H1 (cell line): ENCODE data around the gene KCNA4. TPM values are rescaled to one million over a fixed set of nuclear protein-coding genes. Genes with fewer than 3 reads are reported as not detected.

Source experiments
- CTCF ChIA-PET: fragments of 300-600 bp; sonication (Branson Sonifier 250); formaldehyde crosslinking; loops from one replicate; lab custom pipeline; 2021; ENCODE audit not compliant: partially characterized antibody; lab: Charles Lee
- POLR2A ChIA-PET: fragments of 300-600 bp; sonication (Branson Sonifier 250); formaldehyde crosslinking; loops from one replicate; lab custom pipeline; 2021; ENCODE audit warnings: inconsistent platforms; ENCODE audit not compliant: partially characterized antibody; lab: Charles Lee
- DNase-seq, 2 experiments: peaks; one replicate each; pipeline versions ENCODE4 v3.0.0 to v3.0.0-alpha.2; 2010 to 2022; ENCODE audit warnings: low spot score in 2 of 2, low read depth in 1 of 2, mixed read lengths in 1 of 2
- FAIRE-seq: peaks from 2 replicates; lab custom pipeline; 2011; peaks lifted over from hg19 to GRCh38; lab: Jason Lieb, UNC
- H2AFZ ChIP-seq: 2 replicates; pipeline ENCODE4 v1.8.1; 2012; ENCODE audit warnings: low read length, inconsistent platforms
- H2AK5ac ChIP-seq: 2 replicates; pipeline ENCODE4 v1.6.1; 2013; ENCODE audit warnings: low read depth, low read length
- H2BK120ac ChIP-seq: replicated peaks from 2 replicates; pipeline ENCODE3; 2013; ENCODE audit warnings: low read depth, low read length, inconsistent platforms
- H2BK12ac ChIP-seq: 2 replicates; pipeline ENCODE4 v1.6.1; 2013; ENCODE audit warnings: low read depth, low read length
- H2BK15ac ChIP-seq: 2 replicates; pipeline ENCODE4 v1.6.1; 2013; ENCODE audit warnings: low read length
- H2BK20ac ChIP-seq: 2 replicates; pipeline ENCODE4 v1.6.1; 2013; ENCODE audit warnings: low read length
- H2BK5ac ChIP-seq: 2 replicates; pipeline ENCODE4 v1.6.1; 2013; ENCODE audit warnings: low read depth, low read length
- H3K14ac ChIP-seq: 2 replicates; pipeline ENCODE4 v1.6.1; 2013; ENCODE audit warnings: inconsistent platforms; ENCODE audit not compliant: insufficient read length
- H3K18ac ChIP-seq: 2 replicates; pipeline ENCODE4 v1.6.1; 2013; ENCODE audit warnings: low read length; ENCODE audit errors: extremely low read depth
- H3K23ac ChIP-seq: 2 replicates; pipeline ENCODE4 v1.6.1; 2013; ENCODE audit warnings: inconsistent platforms; ENCODE audit not compliant: insufficient read length
- H3K23me2 ChIP-seq: 2 replicates; pipeline ENCODE4 v1.6.1; 2013; ENCODE audit warnings: low read depth, low read length
- H3K27ac ChIP-seq: 2 replicates; pipeline ENCODE4 v1.6.1; 2011; ENCODE audit warnings: low read depth, low read length, inconsistent platforms
- H3K27me3 ChIP-seq, 4 experiments: replicated peaks in 1 of 4; 1 replicate in 1 of 4; 2 replicates in 3 of 4; pipeline versions ENCODE4 v1.6.1 to v1.8.1; 2011 to 2013; ENCODE audit warnings: low read length in 3 of 4, mild to moderate bottlenecking in 3 of 4, inconsistent platforms in 2 of 4, mixed read lengths in 2 of 4, moderate library complexity in 1 of 4; ENCODE audit not compliant: control insufficient read depth in 3 of 4, insufficient read depth in 3 of 4; ENCODE audit errors: extremely low read depth in 1 of 4
- H3K36me3 ChIP-seq, 4 experiments: 2 replicates each; pipeline versions ENCODE4 v1.6.1 to v1.8.1; 2011 to 2013; ENCODE audit warnings: mild to moderate bottlenecking in 4 of 4, low read length in 3 of 4, moderate library complexity in 2 of 4, control low read depth in 1 of 4, inconsistent platforms in 1 of 4; ENCODE audit not compliant: insufficient read depth in 4 of 4, control insufficient read depth in 2 of 4
- H3K4ac ChIP-seq: replicated peaks from 2 replicates; pipeline ENCODE3; 2013; ENCODE audit warnings: low read length, low read depth, mixed read lengths, inconsistent platforms; ENCODE audit not compliant: insufficient read length
- H3K4me1 ChIP-seq, 4 experiments: replicated peaks in 1 of 4; 1 replicate in 1 of 4; 2 replicates in 3 of 4; pipeline versions ENCODE4 v1.6.1 to v1.8.1; 2011 to 2013; ENCODE audit warnings: low read length in 3 of 4, inconsistent platforms in 2 of 4, mixed read lengths in 1 of 4; ENCODE audit not compliant: insufficient read depth in 4 of 4, control insufficient read depth in 3 of 4
- H3K4me2 ChIP-seq, 2 experiments: 2 replicates each; pipeline versions ENCODE4 v1.6.1 to v1.8.1; 2011 to 2013; ENCODE audit warnings: low read depth in 2 of 2, low read length in 2 of 2, control low read depth in 1 of 2, inconsistent platforms in 1 of 2, mild to moderate bottlenecking in 1 of 2; ENCODE audit not compliant: insufficient read depth in 1 of 2
- H3K4me3 ChIP-seq, 4 experiments: fragments of 200-600, 300-600 bp in 1 of 4; sonication (generic), shearing (Covaris generic), sonication (Bioruptor Twin) in 1 of 4; 2 replicates each; pipeline versions ENCODE4 v1.5.1 to v1.8.1; 2011 to 2016; ENCODE audit warnings: low read length in 4 of 4, low read depth in 3 of 4, control low read depth in 2 of 4, inconsistent platforms in 2 of 4, mild to moderate bottlenecking in 2 of 4, mixed read lengths in 1 of 4, moderate library complexity in 1 of 4; ENCODE audit not compliant: insufficient read depth in 2 of 4; ENCODE audit errors: extremely low read depth in 1 of 4
- H3K56ac ChIP-seq: replicated peaks from 2 replicates; pipeline ENCODE3; 2013; ENCODE audit warnings: low read depth, mild to moderate bottlenecking, mixed read lengths, low read length, inconsistent platforms; ENCODE audit not compliant: insufficient read length
- H3K79me1 ChIP-seq: 2 replicates; pipeline ENCODE4 v1.6.1; 2013; ENCODE audit warnings: low read depth, low read length, control low read depth
- H3K79me2 ChIP-seq, 2 experiments: 2 replicates each; pipeline versions ENCODE4 v1.6.1 to v1.8.1; 2012 to 2013; ENCODE audit warnings: low read length in 2 of 2, mild to moderate bottlenecking in 2 of 2, inconsistent platforms in 1 of 2; ENCODE audit not compliant: insufficient read depth in 2 of 2, control insufficient read depth in 1 of 2
- H3K9ac ChIP-seq, 4 experiments: replicated peaks in 1 of 4; 1 replicate in 1 of 4; 2 replicates in 3 of 4; pipeline versions ENCODE4 v1.6.1 to v1.8.1; 2011 to 2013; ENCODE audit warnings: low read depth in 3 of 4, low read length in 3 of 4, control low read depth in 2 of 4, mild to moderate bottlenecking in 2 of 4, moderate library complexity in 2 of 4, inconsistent platforms in 1 of 4; ENCODE audit errors: extremely low read depth in 1 of 4
- H3K9me3 ChIP-seq, 2 experiments: 2 replicates each; pipeline versions ENCODE4 v1.6.1 to v1.8.1; 2012 to 2013; ENCODE audit warnings: mild to moderate bottlenecking in 2 of 2, moderate library complexity in 2 of 2, control low read depth in 1 of 2, inconsistent platforms in 1 of 2, low read depth in 1 of 2, low read length in 1 of 2, mixed read lengths in 1 of 2; ENCODE audit not compliant: insufficient read depth in 2 of 2
- H4K20me1 ChIP-seq, 2 experiments: replicated peaks in 1 of 2; 2 replicates each; pipeline versions ENCODE3 to v1.8.1; 2011 to 2013; ENCODE audit warnings: inconsistent platforms in 2 of 2, low read length in 2 of 2, mild to moderate bottlenecking in 1 of 2; ENCODE audit not compliant: insufficient read depth in 2 of 2, control insufficient read depth in 1 of 2
- H4K5ac ChIP-seq: 2 replicates; pipeline ENCODE4 v1.6.1; 2013; ENCODE audit warnings: low read length, low read depth, mixed read lengths, inconsistent platforms; ENCODE audit not compliant: insufficient read length
- H4K8ac ChIP-seq: 2 replicates; pipeline ENCODE4 v1.8.0; 2013; ENCODE audit warnings: mild to moderate bottlenecking, moderate library complexity, low read length, inconsistent platforms; ENCODE audit not compliant: insufficient read depth; ENCODE audit errors: extremely low read depth
- H4K91ac ChIP-seq: replicated peaks from 2 replicates; pipeline ENCODE3; 2013; ENCODE audit warnings: low read length, mixed read lengths, inconsistent platforms; ENCODE audit not compliant: insufficient read length
- ATF2 ChIP-seq: IDR thresholded peaks from 2 replicates; pipeline ENCODE4 v1.6.1; 2012; ENCODE audit warnings: low read length, inconsistent platforms
- ATF3 ChIP-seq: IDR thresholded peaks from 2 replicates; pipeline ENCODE4 v1.6.1; 2011; ENCODE audit warnings: low read depth, mild to moderate bottlenecking, low read length; ENCODE audit not compliant: insufficient read depth
- CHD1 ChIP-seq: IDR thresholded peaks from 2 replicates; pipeline ENCODE4 v1.6.1; 2012; ENCODE audit warnings: low read depth, low read length, improper control_type of control experiment
- CTBP2 ChIP-seq: IDR thresholded peaks from 2 replicates; pipeline ENCODE4 v1.7.0; 2011; ENCODE audit warnings: borderline replicate concordance, mild to moderate bottlenecking, moderate library complexity, mixed read lengths, low read length; ENCODE audit not compliant: insufficient read depth, insufficient read length
- EZH2 ChIP-seq: fragments of 200-600 bp; sonication (generic); IDR thresholded peaks from 2 replicates; pipeline ENCODE4 v1.7.1; 2012; ENCODE audit warnings: low read depth, mild to moderate bottlenecking, moderate library complexity, low read length, inconsistent platforms; ENCODE audit not compliant: severe bottlenecking
- GTF2F1 ChIP-seq: IDR thresholded peaks from 2 replicates; pipeline ENCODE4 v1.6.1; 2012; ENCODE audit warnings: low read depth, low read length, improper control_type of control experiment, borderline replicate concordance
- POU5F1 ChIP-seq: IDR thresholded peaks from 2 replicates; pipeline ENCODE4 v1.6.1; 2011; ENCODE audit warnings: low read depth, mild to moderate bottlenecking, low read length, moderate library complexity
- SP2 ChIP-seq: IDR thresholded peaks from 2 replicates; pipeline ENCODE4 v1.6.1; 2012; ENCODE audit warnings: mild to moderate bottlenecking, low read length, inconsistent platforms
- TAF1 ChIP-seq: IDR thresholded peaks from 2 replicates; pipeline ENCODE4 v1.6.1; 2011; ENCODE audit warnings: mild to moderate bottlenecking, low read depth, low read length
- TEAD4 ChIP-seq: IDR thresholded peaks from 2 replicates; pipeline ENCODE4 v1.6.1; 2012; ENCODE audit warnings: low read depth, low read length, inconsistent platforms, mixed read lengths
- YY1 ChIP-seq: IDR thresholded peaks from 2 replicates; pipeline ENCODE4 v1.6.1; 2011; ENCODE audit warnings: low read depth, mild to moderate bottlenecking, low read length
- WGBS, 2 experiments: shearing (Covaris generic) in 1 of 2; methylation state at CpG; one replicate each; pipeline versions ENCODE4 v1.1.6 to v1.1.7; 2013 to 2015; ENCODE audit warnings: low lambda C conversion rate in 2 of 2, mixed read lengths in 2 of 2, inconsistent platforms in 1 of 2, low coverage in 1 of 2, missing lambda C conversion rate in 1 of 2; ENCODE audit not compliant: insufficient replicate concordance in 2 of 2, insufficient coverage in 1 of 2, insufficient read length in 1 of 2; ENCODE audit errors: extremely low coverage in 1 of 2, missing lambda C conversion rate in 1 of 2; 5-methylcytosine and 5-hydroxymethylcytosine counted together
- polyA plus RNA-seq, 7 experiments: library from polyadenylated mRNA; depleted of rRNA in 3 of 7; stranded (reverse) in 5 of 7; unstranded in 2 of 7; fragments of >200 nt in 5 of 7; fragments of 200-250 nt in 2 of 7; gene quantifications; 1 replicate in 5 of 7; 2 replicates in 1 of 7; 4 replicates in 1 of 7; pipeline versions ENCODE4 v1.2.1 to v1.2.3, GENCODE V29; 2011 to 2013; ENCODE audit warnings: missing spikeins in 2 of 7, mixed read lengths in 2 of 7
- total RNA-seq: library from RNA; stranded (reverse); fragmentation: NEBNext Ultra II Directional; extraction: Animal tissue kit (Norgen Biotek cat#: 25700); gene quantifications from 2 replicates; pipeline ENCODE4 v1.2.1, GENCODE V29; 2021

The KCNA4 gene
- total and polyA plus RNA-seq, 2 of the 8 experiments (the other 6 are each of a cell fraction or from before 2014, with no cell fraction given): not detected

GRCh38 chr11:30006876-30007275 lies 10.0 kb downstream of the KCNA4 start:
- H3K27ac ChIP-seq: no peak overlapping the region
- H2AFZ ChIP-seq: no peak overlapping the region
- H3K36me3 ChIP-seq: no peaks in the 10 kb centered on the region
- POLR2A ChIA-PET: interaction anchor here (0.6 kb wide), 1 partner anchor 15 kb away, joined by 4 read pairs; no protein-coding TSS in a partner anchor
- CTCF ChIA-PET: interaction anchor here (0.9 kb wide), 1 partner anchor 13 kb away, joined by 3 read pairs; no protein-coding TSS in a partner anchor
- no peaks in the 10 kb centered on the region for H3K79me1 ChIP-seq
- H2BK20ac ChIP-seq: no peak overlapping the region
- no peaks in the 10 kb centered on the region for H3K4me1 ChIP-seq
- DNase-seq (no peak), FAIRE-seq (no peak)
- H2BK5ac ChIP-seq: no peak overlapping the region
- no peak overlapping the region for H3K56ac ChIP-seq
- H2AK5ac ChIP-seq: no peak overlapping the region
- no peaks in the 10 kb centered on the region for H3K23me2 ChIP-seq
- H3K4ac ChIP-seq: no peak overlapping the region
- H3K4me3 ChIP-seq: no peak overlapping the region
- H2BK12ac ChIP-seq: no peak overlapping the region
- whole genome bisulfite sequencing, 2 experiments: 94% methylated on average over 4 of the region's 4 CpGs; no CpG with 5 or more reads in 1 of the 2 experiments
- H3K27me3 ChIP-seq: peaks cover 0 to 9% (median 0%) of the 10 kb centered on the region in 4 experiments; a peak in 2 of 7 replicates
- H3K9me3 ChIP-seq: no peaks in the 10 kb centered on the region
- no peak overlapping the region for H2BK120ac ChIP-seq
- H4K5ac ChIP-seq: no peak overlapping the region
- no peak overlapping the region for H3K4me2 ChIP-seq
- H3K14ac ChIP-seq: no peak overlapping the region
- H2BK15ac ChIP-seq: no peak overlapping the region
- no peak overlapping the region for H3K18ac ChIP-seq
- H3K9ac ChIP-seq: no peak overlapping the region
- H3K23ac ChIP-seq: no peak overlapping the region
- no peak overlapping the region for H4K91ac ChIP-seq
- no peaks in the 10 kb centered on the region for H4K20me1 ChIP-seq
- no peak overlapping the region; the same call in 1 of the 2 replicates for H4K8ac ChIP-seq
- no peaks in the 10 kb centered on the region for H3K79me2 ChIP-seq
- TF ChIP-seq TAF1: no peak
- no peak for TF ChIP-seq ATF3
- TF ChIP-seq CTBP2: no peak
- no peak for TF ChIP-seq POU5F1
- TF ChIP-seq YY1: no peak
- TF ChIP-seq ATF2: no peak
- TF ChIP-seq EZH2: no peak
- TF ChIP-seq SP2: no peak
- TF ChIP-seq GTF2F1: no peak
- no peak for TF ChIP-seq TEAD4
- no peak for TF ChIP-seq CHD1
